GM12801 (cell line): ENCODE data around the gene NUCB1.

Experiments
- CTCF ChIP-seq: IDR thresholded peaks from one replicate; pipeline ENCODE4 v1.5.1; 2011; ENCODE audit warnings: control low read depth; ENCODE audit not compliant: insufficient read length; ENCODE audit errors: extremely low read depth

The NUCB1 gene

GRCh38 chr19:48968813-48969218 is 68.7 kb downstream of the NUCB1 start:
- no peak for TF ChIP-seq CTCF

- TF ChIP-seq CTCF: no peak
Observed at GRCh38 chr19:48969276-48970138, 69.4 kb downstream of the NUCB1 start.

- TF ChIP-seq CTCF: no peak
Observed at GRCh38 chr19:48970139-48970766, 70.1 kb downstream of the NUCB1 start.

- no peak for TF ChIP-seq CTCF
Observed at GRCh38 chr19:48970923-48971395, 70.8 kb downstream of the NUCB1 start.
